GM19452 (cell line): ENCODE results near the gene COA1.

Experiments used
- ATAC-seq: cut with Tn5 transposase; IDR thresholded peaks from one replicate; pipeline ENCODE4 v1.9.1; 2021; ENCODE audit not compliant: unreplicated experiment

The COA1 gene

DNA sequence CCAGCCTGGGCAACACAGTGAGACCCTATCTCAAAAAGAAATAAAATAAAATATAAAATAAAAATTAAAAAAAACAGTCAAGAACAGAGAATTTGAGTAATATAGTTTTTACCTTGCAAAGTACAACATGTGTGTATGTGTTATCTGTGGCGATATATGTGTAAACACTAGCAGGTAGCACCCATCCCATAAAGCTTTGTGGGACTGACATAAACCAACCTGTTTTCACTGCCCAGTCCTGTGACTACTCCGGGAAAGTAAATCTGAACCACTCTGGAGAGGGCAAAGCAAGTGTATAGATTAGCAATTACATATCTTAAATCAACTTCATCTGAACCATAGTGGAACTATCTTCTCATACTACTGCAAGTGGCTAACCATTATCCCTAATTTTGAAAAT lies 72.3 kb downstream of the COA1 start:
- ATAC-seq = no peak

DNA sequence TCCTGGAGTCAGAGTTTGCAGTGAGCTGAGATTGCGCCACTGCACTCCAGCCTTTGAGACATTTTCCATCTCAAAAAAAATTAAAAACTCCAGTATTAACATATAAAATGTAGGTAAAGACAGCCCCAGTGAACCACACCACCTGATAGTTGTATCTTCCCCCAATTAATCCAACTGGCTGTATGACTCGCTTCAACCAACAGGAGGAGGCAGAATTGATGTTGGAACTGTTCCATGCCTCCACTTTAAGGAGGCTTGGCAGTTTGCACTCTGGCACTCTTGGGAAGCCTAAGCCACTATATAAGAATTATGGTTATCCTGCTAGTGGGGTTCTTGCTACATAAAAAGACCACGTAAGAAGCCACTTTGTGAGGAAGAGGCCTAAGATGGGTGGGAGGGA lies 73.7 kb downstream of the COA1 start:
- ATAC-seq = no peak

DNA sequence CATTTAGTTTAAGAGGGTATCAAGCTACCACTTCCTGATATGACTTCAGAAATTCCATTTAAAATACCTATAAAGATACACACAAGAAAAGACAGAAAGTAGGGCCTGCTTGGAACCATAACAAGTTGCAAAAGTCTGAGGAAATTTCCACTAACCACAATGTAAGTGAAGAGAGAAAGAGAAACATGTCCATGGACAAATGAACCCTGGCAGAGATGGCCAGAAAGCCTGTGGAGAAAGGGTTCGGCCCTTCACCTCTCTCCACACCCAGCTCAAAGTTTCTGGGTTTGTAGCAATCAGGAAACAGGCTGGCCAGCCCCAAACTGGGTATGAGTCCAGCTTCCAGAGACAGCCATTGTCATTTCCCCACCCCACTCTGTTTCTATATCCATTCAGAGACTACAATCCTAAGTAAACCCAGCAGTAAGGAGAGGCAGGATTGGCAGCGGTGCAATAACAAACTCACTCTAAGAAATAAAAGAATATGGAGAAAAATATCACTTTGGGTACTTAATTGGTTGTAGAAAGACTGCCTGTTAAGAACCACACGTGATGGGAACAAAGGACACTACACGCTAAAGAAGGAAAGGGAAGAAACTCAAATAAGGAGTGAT lies 75.3 kb downstream of the COA1 start:
- no peak for ATAC-seq

DNA sequence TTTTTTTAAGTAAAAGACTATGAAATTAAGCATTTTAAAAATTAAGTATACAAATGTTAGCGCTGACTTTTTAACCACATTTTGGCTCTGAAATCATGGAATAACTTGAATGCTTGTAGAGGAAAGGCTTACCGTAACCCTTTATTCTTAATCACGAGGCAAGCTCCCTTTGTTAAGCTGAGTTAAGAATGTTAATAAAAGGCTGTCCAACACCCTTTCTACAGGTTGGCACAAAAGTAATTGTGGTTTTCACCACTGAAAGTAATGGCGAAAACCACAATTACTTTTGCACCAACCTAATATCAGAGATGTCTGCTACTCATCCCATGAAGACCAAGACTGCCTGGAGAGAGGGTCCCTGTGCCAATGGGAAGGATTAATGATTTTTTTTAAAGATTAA lies 75.9 kb downstream of the COA1 start:
- ATAC-seq = no peak

DNA sequence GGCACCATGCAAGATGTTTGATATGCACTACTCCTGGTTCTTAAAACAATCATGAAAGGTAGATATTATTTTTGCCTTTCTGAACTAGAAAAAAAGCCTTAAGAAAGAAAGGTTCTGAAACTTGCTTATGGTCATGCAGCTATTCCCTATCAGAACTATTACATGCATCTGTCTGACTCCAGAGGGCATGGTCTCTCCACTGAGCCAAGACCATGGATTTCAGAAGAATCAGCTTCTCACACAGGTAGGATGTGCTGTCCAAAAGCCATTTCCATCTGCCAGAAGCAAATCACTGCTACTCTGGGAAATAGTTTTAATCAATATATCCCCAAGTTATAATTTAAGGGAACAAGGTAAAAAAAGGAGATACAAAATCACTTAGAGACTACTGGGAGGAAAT lies 77.0 kb downstream of the COA1 start:
- ATAC-seq = no peak

DNA sequence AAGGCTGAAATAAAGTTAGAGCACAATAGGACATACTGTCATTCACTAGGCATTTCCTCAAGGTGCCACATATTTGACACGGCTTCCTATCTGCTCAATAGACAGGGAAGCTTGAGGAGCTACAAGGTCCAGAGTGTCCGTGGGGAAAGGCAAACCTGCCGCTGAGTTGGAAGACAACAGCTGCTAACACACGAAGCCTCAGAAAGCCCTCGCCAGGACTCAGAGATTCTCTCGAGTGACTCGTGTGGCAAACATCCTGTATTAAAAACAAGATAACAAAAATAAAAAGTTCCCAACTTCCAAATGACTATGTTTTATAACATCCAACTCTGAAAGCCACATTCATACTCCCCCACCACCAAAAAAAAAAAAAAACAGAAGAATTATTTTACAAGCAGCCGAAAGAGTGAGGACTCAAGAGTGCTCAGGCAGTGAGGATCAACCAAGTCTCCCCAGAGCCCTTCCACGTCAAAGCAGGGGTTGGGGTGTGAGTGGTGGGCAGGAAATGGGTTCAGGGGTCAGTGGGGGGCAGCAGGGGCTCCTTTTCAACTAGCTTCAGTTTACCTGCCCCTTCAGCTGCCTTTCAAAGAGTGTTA lies 78.8 kb downstream of the COA1 start:
- no peak for ATAC-seq

DNA sequence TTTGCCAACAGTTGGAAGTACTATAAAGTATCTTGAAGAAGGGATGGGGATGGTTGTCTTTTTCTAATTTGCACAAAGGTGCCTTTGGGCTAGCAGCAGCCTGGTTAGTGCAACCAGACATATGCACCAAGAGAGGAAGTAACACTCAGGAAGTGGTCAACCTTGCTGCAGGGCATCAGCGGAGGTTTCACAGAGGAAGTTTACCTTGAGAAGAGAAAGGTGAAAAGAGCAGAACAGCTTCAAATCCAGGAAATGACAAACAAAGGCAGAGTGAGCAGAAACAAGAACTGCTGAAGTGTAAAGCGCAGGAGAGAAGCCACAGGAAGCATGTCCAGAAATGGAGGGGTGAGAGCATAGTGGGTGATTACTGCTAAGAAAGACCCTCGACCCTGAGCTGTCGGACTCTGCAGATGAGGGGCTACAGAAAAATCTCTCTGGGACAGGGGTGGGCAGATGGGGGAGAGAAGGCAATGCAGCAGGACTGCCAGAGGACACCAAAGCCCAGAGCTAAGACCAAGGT lies 79.5 kb downstream of the COA1 start:
- peak; percentile 62 for ATAC-seq

DNA sequence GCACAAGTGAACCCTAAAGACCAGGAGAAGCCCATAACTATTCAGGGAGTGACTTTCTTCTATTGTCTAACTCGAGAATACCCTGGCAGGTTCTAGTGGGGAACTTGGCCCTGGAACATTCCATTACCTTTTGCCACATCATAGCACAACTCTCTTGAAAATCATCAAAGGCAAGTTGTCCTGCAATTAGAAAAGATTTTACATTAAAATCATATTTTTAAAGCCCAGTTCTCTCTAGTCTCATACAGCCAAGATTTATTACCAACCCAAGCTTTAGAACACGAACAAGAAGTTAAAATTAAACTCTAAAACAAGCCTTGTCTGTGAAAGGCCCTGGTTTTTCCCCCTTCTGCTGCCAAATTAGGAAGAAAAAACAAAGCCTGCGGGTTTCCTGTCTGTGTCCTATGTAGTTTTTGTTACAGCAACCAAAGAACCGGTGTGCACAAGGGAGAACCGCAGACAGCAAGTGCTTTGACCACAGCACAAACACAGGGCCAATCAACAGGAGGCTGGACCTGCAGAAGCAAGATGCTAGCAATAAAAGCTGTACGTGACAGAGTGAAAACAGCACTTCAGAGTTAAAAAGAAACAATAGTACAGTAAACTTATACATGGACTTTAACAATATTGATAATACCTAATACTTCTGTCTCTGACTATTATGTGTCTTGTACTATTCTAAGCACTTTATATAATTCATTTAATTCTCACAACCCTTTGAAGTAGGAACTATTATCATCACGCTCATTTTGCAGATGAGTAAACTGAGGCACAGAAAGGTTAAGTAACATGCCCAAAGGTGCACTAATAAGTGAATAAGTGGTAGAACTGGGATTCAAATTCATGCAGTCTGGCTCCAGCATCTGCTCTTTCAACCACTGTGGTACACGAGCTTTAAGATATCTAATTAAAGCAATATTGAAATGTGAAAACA lies 80.6 kb downstream of the COA1 start:
- ATAC-seq = peak; percentile 57

DNA sequence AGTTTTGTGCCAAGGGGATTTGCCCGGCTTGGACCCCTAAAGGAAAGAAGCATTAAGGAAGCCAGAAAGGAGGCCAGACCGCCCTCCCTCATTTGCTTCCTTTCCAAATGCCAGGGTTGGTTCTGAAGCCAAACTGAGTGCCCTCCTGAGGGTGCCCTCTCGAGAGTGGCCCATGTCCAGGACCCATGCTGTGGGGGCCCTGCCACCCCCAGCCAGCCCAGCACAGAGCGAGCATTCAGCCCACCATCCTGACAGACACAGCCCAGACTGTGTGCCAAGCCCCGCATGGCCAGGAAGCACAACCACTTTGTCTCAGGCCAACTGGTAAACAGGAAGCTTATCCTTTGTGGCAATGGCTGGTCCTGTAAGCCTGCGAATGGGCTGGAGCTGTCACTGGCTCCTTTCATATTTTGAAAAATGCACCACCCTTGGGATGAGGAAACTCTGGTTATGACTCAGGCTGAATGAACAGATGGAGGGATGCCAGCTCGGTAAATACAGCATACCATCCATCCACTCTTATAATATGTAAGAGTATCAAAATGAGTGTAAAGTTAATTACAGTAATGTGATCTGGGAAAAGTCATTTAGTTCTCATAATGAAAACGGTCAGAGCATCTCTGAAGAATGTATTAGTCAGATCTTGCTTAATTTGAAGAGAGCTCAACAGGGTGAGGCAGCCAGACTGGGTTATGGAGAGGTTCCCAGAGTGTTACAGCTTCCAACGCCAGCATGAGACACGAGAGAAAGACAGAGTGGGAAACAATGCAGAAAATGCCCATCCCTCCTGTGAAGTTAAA lies 81.5 kb downstream of the COA1 start:
- ATAC-seq = peak; percentile 22

DNA sequence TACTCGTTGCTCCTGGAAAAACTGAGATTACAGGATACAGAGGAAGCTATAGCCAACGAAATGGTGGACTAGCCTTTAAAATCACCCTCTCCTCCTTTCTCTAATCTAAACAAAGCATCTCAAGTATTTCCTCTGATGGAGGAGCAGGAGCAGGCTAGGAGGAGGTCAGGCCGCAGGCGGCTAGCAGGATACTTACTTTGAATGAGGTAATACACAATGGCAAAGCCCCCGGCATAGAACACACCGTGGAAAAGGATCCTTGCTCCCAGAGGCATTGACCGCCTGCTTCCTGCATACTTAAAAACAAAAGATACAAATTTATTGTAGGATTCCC lies 82.0 kb downstream of the COA1 start:
- ATAC-seq = no peak

DNA sequence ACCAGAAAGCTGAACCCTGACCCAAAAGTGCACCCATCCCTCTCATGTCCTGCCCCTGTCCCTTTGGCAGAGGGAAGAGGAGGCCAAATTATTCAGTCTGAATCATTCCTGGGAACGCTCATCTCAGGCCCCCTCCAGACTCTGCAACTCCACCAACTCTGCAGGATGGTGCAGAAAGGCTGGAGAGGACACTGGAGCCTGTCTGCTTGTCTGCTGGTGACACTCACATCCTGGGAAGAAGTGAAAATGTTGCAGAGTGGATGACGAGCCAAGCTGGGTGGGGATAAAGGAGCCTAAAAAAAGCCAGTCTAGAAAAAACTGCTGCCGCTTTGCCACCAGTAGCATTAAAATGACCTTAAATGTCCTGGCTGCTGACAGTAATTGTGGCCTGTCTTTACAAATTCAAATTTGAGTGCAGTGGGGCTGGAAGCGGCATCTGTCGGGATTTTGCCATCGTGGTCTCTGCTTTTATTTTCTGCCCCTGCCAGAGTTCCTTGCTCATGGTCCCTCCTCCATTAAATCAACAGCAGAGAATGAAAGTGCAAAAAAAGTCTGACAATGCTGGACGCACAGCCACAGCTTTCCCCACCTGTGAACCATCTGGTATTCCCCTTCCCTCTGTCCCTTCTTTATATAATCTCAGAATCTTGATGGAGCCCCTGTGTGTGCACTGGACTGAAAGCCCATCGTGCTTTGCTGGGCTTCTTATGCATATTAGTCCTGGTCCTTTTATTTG lies 82.6 kb downstream of the COA1 start:
- ATAC-seq = no peak

DNA sequence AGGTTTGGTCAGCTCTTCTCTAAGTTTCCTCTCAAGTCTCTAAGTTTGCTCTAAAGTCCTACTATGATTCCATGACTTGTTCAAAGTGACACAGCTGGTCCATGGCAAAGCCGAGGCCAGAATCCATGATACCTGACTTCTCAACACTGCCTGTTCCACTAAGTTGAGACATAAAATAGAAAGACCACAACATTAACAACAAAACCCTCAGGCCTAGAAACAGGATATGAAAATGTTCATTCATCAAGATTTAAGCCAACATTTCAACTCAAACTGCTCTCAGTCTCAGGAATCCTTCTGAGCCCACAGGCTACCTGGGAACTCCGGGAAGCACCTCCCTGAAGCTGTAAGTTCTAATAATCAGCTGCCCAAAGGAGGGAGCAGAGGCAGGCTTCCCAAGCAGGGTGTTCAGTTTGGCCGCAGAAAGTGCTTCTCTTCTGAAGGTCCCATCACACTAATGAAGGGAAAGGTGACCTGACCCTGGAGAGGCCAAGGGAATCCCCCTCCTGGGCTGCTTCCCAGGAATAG lies 83.6 kb downstream of the COA1 start:
- no peak for ATAC-seq

DNA sequence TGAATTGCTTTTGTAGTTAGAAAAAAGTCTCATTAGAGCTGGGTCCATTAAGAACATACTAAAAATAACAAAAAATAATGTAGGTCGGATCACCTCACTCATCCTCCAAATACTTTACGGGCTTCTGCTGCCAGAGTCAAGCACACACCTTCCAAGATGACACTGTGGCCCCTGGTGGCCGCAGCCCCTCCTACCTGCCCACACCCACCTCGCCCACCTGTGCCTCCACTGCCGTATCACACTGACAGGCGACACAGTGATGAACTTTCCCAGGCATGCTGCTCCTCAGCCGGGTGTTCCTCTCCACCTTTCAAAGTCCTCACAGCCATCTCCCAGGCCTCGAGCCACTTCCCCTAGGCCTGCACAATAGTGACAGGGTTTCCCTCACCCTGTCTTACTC lies 85.5 kb downstream of the COA1 start:
- no peak for ATAC-seq

DNA sequence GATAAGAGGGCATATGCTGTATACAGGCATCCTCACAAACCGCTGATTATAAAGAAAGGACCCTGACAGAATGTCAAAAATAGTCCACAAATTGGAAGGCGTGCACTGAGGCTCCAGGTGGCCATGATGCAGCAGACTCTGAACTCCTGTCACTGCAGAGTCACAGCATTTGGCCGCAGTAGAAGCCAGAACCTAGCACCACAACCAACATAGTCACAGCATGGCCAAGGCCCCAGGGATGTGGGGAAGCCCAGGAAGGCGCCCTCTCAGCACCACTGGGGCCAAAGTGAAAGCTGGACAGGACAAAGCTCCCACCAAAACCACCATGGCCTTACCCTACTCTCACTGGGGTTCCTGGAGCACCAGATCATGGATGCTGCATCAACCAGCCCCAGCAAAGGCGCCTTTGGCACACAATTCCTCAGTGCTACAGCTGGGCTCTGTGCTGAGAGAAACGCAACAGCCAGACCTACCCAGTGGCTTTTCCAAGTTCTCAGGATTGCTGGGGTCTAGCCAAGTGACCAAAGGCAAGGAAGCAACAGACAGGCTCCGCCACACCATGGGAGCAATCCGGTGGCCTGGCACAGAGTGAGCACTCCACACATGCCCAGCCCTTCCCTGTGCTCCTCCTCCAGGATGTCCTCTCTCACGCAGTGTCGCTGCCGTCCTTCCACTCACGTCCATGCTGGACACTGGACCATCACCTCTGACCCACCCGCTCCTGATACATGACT lies 86.3 kb downstream of the COA1 start:
- no peak for ATAC-seq

DNA sequence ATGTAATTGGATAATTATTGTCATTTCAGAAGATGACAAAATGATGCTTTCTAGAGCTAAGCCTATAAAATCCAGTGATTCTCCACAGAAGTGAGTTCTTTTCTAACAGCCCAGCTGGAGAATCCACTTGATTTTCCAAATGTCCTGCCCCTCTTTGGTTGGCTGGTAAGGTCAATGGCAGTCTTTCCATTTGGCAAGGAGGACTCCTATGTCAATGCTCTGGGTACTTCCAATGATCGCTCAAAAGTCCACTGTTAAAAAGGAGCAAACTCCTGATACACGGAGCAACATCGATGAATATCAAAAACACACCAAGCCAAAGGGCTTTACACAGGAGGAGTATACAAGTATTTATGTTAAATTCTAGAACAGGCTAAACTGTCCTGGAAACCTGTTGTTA lies 88.6 kb downstream of the COA1 start:
- no peak for ATAC-seq

DNA sequence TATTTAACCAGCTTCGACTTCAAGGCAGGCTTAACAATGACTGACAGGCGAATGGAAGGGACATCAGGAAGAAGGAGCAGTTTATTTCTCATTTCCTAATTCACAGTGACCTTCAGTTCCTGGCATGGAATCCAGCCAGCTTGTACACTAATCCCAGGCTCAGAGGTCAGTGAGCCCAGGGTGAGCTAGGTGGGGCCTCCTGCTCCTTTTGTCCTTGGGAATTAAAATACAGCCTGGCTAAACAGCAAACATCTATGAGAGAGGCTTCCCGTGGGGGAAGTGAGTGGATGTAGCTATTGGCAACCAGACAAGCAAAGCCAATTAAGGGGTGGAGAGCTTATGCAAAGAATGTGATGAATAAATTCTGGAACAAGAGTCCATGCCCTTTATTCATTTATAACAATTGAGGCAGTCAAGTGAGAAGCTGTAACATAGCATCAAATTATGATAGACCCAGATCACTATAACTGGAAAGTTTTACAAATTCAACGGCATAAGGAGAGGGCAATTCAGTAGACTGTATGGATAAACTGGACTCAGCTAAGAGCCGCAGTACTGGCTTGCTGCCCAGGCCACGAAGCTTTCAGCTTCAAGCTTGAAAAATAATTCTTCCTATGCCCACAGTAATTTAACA lies 89.3 kb downstream of the COA1 start:
- ATAC-seq = no peak

DNA sequence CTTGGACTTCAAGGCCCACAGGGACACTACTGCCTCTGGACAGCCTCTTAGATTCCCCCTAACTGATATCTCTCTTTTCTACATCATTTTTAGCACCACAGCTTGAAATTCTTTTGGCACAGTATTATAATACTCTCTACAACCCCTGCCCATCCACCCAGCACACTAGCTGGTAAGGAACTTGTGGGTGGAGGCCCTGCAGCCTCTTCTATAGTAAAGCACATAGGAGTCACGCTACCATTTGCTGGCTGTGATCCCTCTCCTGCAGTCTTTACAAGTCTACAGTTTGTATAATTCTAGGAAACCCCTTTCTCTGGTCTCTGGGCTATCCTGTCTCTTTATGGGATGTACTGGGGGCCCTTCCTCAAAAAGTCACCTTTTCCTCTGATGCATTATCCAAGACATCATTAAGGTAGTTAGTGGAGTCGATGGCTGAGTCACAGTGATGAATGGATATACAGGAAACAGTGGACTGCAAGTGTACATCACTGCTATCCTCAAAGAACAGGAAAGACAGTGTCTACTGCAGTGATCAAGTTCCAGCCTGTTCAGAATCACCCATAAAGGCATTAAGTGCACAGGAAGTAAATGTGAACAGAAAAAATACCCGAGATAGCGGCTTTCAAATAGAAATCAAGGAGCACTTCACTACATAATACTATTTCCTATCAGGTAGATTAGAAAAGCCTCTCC lies 92.1 kb downstream of the COA1 start:
- no peak for ATAC-seq

DNA sequence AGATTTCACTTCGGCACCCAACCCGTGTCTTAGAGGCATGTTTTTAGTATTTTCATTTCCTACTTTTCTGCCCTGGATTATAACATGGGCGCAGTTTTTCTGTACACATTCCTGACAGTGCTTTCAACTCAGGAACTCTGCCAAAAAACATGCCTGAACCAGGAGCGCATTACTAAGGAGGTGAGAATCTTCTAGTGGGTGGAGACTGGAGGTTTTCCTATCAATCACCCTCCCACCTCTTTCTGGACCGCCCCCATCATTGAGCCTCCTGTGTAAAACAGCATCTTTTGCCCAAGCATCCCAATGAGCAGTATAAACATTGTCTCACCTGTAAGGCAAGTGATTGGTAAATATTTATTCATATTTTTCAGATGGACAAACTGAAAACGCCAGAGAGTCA lies 93.2 kb downstream of the COA1 start:
- no peak for ATAC-seq

DNA sequence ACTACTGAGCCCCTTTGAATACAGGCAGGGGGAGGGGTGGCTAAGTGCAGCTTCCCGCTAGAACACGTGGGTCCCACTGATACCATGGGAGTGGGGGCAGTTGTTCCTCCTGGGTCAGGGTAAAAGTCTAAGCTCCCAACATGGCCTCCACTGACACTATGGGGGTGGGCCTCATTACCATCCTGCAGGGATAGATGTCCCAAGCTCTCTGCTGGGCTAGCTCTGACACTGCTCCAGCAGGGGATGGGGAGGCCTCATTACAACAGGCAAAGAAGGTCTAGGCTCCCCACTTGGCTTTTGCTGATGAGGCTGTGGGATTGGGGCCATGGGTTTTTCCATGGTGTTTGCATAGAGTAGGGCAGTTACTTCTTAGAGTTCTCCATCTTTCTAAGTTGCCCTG lies 94.9 kb downstream of the COA1 start:
- no peak for ATAC-seq
